GM18511 (cell line): ENCODE results near the gene SLC8A2.

Experiments
- ATAC-seq: cut with Tn5 transposase; IDR thresholded peaks from one replicate; pipeline ENCODE4 v1.9.1; 2021; ENCODE audit warnings: mild to moderate bottlenecking, moderate library complexity; ENCODE audit not compliant: unreplicated experiment

Gene SLC8A2

DNA sequence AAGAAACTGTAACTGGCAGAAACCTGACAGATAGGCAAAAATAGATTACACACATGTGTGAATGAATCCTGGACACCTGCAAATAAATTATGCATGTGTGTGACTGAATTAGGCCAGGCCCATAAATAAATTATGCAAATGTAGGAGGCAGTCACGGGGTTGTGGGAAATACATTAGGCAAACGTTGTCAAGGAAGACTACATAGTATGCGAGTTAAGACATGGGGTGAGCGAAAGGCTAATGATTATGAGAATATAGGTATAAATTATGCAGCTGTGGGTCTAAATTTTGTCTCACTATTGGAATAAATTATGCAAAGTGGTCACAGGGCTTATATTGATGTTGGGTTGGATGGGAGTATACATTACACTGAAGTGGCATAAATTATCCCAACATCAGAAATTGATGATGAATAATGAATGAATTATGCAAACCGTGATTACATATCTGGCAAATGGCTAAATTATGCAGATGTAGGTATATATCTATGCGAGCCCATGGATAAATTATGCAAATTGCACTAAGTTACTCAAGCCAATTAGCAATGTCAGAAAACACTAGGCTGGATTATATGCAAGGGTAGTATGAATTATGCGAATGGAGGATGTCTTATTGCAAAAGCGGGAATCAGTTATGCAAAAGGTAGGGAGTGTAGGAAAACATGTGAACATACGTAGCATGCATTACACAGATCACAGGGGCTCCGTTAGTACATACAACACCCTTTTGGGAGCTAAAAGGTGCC lies 6.8 kb downstream of the SLC8A2 start:
- no peak for ATAC-seq

- no peak for ATAC-seq
These were observed 9.8 kb downstream of the SLC8A2 start for GRCh38 chr19:47461876-47462275.

- ATAC-seq: no peak
These were observed 12.2 kb downstream of the SLC8A2 start for GRCh38 chr19:47459477-47459876.

- no peak for ATAC-seq
These were observed 13.0 kb downstream of the SLC8A2 start for GRCh38 chr19:47458672-47459071.

- ATAC-seq: no peak
These were observed 14.8 kb downstream of the SLC8A2 start for GRCh38 chr19:47456721-47457474.

- no peak for ATAC-seq
These were observed 21.2 kb downstream of the SLC8A2 start for GRCh38 chr19:47450478-47450877.

DNA sequence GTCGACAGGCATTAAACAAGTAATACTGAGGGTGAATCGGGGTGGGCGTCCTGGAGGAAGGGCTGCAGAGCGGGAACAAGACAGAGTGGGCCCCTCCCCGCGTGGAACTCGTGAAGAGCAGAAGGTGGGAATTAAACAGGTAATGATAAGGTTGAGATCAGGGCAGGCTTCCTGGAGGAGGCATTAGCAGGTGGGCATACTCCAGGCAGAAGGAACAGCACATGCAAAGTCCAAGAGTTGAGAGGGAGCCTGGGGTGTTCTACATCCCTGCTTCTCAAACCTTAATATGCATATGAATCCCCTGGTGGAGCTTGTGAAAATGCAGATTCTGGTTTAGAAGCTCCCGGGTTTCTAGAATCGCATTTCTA lies 23.3 kb downstream of the SLC8A2 start:
- ATAC-seq: no peak

GRCh38 chr19:47447470-47448359 lies 24.0 kb downstream of the SLC8A2 start:
- no peak for ATAC-seq

DNA sequence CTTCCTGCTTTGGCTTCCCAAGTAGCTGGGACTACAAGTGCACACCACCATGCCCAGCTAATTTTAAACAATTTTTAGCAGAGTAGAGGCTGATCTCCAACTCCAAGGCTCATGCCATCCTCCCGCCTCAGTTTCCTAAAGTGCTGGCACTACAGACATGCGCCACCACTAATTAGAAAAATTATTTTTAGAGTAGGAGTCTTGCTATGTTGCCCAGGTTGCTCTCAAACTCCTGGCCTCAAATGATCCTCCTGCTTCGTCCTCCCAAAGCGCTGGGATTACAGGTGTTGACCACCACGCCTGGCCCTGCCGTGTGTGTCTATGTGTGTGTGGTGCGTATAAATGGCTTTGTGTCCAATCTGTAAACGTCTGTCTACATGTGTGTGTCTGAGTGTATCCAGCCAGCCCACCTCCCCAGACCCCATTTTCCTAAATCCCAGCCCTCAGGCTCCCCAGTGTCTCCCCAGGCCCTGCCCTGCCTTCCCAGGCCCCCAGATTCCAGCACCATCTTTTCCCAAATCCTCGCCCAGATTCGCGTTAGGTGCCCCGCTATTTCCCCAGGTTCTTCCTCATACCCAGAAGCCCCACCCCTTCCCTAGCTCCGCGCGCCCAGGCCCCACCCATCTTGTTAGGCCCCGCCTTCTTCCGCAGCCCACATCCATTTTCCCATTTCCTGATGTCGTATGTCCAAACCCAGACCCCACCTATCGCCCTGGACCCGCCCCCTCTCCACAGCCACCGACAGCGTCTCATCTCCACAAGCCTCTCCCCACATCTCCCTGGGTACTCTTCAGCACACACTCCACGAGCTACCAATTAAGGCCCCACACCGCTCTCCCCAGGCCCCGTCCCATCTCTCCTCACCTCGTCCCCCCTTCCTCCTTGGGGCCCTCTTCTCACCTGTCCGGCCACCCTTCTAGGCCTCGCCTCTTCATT lies 24.9 kb downstream of the SLC8A2 start:
- ATAC-seq: no peak

DNA sequence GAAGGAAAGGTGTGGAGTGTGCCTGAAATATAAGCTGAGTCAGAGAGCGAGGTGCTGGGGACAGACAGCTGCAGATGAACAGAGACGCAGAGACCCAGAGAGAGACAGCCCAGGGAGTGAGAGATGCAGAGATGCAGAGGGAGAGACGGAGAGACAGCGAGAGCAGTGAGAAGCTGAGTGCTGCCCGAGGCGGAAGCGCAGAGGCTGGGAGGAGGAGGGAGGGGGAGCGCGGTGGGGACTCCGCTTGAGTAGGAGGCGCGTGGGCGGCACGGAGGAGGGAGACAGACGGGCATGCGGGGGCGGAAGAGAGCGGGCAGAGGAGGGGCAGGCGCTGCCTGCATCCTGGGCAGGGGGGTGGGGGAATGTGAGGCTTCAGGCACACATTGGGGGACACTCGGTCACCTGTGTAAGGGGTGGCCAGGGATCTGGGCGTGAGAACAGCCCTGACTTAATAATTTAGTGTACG lies 25.7 kb downstream of the SLC8A2 start:
- ATAC-seq: no peak

- ATAC-seq: no peak
These were observed 26.2 kb downstream of the SLC8A2 start for GRCh38 chr19:47445527-47445926.

DNA sequence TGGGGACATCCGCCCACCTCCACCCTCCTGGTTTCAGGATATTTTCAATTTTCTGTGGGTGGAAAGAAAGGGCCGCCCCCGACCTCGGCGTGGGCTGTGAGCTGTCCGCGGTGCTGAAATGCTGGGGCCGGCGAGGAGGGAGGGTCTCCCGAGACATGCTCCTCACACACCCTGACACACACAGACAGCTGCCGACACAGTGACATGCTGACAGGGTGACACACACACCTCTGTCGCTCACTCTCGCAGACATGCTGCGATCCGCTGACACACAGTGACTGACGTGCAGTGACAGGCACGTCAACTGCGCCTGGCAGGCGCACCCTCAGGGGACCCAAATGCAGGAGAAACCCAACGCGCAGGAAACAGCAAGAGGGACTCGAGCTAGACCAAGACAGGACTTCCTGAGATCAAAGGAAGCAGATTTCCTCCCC lies 27.3 kb downstream of the SLC8A2 start:
- no peak for ATAC-seq

DNA sequence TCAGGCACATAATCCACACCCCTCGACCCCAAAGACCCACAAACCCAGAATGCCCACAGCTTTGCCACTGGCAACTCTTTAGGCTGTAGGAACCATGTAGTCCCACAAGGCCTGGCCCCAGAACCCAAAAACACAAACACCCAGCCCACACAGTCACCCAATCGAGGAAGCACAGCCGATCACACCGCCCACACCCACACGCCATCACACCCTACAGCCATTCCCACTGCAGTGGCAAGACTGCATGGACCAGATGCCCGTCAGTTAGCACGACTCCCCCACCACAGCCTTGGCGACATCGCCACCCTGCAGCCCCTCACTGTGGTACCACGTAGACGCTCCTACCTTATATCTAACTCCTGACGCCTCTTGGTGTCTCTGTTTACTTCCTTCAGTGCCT lies 28.4 kb downstream of the SLC8A2 start:
- no peak for ATAC-seq

GRCh38 chr19:47438793-47439220 lies 32.9 kb downstream of the SLC8A2 start:
- ATAC-seq: no peak

GRCh38 chr19:47437500-47437899 lies 34.2 kb downstream of the SLC8A2 start:
- ATAC-seq: no peak

- no peak for ATAC-seq
These were observed 34.8 kb downstream of the SLC8A2 start for GRCh38 chr19:47436712-47437401.

GRCh38 chr19:47435883-47436417 lies 35.7 kb downstream of the SLC8A2 start:
- ATAC-seq: no peak

DNA sequence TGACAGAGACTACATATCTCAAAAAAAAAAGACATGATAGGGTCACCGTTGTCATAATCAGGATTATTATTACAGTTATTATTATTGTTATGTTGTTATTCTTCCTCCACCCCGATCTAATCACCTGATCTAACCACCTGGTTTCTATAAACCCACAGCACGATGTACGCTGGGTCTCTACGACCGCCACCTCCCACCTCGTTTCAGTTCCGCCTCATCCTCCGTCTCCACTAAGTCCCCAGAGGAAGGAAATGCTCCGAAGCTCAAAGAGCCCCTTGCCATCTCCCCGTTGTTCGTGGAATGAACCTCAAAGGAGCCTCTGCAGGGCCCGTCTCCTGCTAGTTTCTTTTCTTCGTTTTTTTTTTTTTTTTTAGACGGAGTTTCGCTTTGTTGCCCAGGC lies 36.5 kb downstream of the SLC8A2 start:
- no peak for ATAC-seq

DNA sequence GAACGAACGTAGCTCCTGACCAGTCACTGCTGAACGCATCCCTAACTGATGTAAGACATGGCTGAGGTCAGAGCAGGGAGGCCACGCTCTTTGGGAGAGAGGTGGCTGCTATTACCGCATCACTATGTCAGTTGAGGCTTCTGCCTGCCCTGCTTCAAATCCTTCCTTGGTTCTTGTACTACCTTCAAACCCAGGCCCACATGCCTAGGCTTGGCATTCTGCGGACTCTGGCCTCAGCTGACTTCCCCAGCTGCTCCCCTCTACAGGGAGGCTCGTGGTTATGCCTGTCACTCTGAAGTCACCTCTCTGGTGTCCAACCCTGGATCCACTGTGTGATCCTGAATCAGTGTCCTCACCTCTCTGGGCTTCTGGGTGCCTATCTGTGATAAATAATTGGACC lies 37.6 kb downstream of the SLC8A2 start:
- no peak for ATAC-seq
